Activated CD4-positive, CD25-positive, alpha-beta regulatory T cell treated with anti-CD3 and anti-CD28 coated beads, Interleukin-2, amount 50 U/mL, for 72 hours (primary cell): ENCODE results near the gene POMT2.

Source experiments
- DNase-seq: peaks from one replicate; pipeline ENCODE4 v3.0.0; 2021

Gene POMT2

DNA sequence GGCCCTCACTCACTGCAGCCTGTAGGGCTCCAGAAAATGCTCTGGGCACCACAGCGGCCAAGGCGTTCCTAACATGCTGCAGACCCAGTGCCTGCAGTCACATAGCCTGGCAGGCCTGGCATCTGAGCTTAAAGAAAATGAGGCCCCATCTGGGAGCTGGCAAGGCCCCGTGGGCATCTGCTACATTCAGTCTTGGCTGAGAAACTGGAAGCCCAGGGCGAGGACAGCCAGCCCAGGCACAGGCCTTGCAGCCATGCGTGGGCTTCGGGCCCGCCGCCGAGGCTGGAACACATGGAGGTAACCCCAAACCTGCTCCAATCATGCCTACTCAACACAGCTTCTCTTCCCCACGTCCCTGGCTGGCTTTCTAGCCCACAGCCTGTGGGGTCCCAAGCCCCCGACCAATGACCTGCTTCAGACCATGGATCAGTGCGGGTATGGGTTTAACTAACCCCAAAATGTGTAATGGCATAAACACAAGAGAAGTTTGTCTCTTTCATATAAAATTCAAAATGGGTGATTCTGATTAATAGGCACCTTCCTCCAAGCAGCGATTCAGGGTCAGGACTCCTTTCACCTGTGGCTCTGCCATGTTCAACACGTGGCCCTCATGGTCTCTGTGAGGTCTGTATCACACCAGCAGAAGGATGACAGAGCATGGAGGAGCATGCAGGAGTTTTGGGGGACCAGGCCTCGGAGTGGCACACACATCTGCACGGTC, 56.1 kb downstream of the POMT2 start:
- no peak for DNase-seq

DNA sequence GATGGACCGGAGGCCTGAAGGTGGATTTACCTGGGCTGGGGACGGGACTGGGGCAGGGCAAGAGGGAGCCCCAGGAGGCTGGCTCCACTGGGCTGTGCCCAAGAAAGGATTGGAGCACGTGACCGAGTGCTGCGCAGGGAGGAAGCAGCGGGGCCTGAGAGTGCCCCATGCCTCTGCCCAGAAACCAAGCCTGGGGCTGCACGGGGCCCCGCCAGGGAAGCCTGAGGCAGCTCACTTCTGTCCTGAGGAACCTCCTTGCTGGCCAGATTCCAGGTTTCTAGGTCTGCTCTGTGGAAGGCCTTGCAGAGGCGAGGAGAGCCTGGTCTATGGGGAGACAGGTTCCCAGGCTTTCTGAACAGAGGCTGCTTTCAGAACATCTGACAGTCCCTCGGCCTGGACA, 60.1 kb downstream of the POMT2 start:
- DNase-seq: no peak

DNA sequence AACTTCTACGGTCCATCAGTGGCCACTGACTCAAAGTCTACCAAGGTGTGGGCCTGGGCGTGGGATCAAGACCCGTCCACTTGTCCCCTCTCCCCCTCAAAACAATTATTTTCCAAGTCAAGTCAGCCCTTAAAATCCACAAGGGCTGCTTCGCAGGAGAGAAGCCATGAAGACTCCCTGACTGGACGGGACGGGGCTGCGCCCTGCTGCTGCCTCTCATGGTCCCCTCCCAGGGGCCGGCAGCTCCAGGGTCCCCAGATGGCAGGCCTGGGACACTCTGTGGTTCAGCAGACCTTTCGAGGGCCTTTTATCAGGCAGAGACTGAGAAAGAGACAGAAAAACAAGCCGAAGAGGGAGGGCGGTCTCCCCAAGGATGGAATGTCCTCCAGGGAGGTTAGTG, 60.5 kb downstream of the POMT2 start:
- DNase-seq: no peak

DNA sequence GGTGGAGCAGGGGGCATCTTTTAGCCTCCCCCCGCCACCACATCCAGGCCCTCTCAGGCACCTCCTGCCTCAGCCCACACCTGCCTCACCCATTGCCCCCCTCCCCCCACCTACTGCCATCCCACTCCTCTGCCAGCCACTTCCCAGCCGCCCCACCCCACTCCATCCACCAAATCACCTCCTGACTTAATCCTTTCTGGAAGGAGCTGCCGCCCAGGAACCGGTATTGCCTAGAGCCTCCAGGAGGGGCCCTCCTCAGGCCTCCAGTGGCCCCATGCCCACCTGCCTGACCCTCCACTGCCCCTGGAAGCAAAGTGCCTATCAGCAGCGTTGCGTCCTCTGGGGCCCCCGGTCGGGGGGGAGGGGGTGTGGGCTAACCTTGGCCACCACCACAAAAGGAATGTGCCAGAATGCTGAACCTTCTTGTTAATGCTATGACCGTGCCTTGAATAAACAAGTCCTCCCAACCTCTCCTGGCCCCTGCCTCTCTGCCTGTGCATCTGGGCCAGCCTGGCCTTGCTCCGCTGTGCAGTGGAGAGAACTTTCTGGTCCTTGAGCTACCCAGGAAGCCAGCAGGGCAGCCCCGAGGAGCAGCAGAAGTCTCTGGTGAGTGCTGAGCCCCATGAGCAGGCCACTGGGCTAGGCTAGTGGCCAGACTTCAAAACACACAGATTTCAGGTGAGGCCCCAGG, 61.5 kb downstream of the POMT2 start:
- no peak for DNase-seq

DNA sequence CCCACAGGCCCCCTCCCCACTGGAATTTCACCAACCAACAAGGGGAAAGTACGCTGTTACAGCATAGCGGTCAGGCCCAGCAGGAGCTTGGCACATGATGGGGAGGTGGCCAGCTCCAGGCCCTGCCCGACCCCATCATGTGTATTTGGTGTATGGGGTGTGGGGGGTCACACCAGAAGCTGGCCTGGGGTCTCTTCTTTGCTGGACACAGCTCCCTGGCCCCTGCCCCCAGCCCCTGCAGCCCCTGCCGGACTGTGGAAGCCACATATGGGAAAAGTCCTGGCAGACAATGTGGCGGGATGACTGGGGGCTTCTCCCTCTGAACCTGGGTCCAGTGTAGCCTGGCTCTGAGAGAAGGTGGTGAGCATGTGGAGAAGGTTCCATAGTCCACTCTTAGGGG, 62.1 kb downstream of the POMT2 start:
- DNase-seq: no peak

DNA sequence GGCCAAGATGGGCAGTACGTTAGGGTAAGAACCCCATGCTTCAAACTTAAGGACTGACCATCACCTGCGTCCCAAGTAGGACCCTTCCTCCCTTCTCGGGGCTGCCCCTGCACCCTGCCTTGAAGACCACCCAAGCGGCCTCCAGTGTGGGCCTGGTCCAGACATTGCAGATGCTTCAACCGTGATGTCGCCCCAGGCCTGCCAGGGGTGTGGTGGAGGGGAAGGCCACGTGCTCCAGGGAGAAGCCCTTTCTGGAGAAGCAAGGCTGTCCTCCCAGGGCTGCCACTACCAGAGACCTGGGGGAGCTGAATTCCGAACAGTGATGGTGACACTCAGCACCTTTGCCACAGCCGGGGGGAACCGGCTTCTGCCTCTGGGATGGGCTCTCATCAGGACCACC, 63.0 kb downstream of the POMT2 start:
- DNase-seq: no peak

DNA sequence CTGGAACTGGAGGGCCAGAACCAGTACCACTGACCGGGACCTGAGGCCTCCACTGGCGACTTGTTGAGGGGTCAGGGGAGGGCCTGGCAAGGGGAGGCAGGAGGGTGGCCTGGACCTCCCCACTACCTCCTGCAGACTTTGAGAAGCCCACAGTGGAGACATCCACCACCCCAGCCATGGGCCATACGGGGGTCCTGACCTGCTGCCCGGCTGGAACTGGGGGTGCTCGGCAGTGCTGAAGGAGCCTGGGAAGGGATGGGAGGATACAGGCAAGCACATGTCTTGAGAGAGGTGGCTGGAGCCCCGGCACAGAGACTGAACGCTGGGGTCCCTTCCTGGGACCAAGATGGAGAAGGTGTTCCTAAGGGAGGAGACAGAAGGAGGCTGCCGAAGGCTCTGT, 64.0 kb downstream of the POMT2 start:
- DNase-seq: no peak

DNA sequence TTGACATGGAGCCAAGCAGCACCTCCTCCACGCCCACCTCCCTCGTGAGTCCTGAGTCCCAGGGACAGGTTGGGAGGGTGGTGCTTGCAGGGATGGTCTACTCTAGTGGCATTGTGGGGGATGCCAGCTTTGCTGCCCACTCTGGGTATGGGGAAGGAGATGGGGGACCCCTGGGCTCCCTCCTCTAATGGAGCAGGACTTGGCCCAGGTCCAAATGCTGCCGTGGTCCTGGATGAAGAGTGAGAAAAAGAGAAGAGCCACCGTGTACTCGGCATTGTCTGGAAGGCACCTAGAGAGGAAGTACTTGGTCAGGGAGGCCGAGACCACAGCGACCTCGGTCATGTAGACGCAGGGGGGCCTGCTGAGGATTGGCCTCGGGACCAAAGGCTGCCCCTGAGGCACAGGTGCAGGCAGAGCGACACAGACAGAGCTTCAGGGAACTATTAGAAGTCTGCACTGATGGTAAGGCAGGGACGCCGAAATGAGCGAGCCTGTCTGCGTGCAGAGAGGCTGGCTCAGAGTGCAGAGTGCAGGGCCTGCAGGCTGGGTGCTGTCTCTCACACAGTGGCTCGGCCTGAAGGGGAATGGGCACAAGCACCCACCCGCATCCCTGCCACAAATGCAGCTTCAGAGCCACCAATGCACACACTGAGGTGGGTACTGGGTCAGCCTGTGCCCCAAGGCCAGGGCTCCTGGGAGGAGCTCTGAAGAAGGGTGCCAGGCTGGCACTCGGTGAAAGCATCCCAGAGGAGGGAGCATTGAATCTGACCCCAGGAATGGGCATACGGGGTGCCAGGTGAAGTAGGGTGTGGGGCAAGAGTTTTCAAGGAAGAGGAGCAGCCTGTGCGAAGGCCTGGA, 67.1 kb downstream of the POMT2 start:
- DNase-seq: no peak

DNA sequence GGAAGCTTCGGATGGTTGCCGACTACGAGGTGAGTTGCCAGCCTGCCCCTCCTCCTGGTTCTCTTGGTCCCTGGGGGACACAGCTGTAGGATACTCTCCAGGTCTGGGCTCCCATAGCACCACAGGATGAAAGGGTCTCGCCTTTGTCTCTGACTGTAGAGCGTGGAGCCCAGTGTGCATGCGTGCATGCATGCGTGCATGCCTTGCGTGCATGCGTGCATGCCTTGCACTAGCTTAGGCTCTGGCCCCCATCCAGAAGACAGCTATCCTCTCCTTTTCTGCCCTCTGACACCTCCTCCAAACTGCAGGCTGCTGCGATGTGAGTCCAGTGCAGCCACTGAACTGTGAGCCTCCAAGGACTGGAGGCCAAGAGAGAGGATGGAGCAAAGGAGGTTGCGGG, 68.8 kb downstream of the POMT2 start:
- DNase-seq: no peak

DNA sequence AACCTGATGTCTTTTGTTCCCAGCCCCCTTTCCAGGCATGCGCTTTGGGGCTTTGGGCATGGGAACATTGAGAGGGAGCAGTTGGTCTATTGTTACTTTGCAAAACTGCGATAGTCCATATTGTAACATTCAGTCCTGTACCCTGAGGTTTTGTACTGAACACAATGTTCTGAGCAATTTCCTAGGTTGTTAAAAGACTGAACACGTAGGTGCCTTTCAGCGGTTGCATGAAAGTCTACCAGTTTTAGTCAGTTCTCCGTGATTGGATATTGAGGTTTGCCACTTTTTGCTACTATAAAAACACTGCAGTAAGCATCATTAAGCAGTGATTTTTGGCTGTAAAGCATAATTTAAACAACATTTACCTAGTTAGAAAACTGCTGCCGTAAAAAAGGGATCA, 69.8 kb downstream of the POMT2 start:
- no peak for DNase-seq

DNA sequence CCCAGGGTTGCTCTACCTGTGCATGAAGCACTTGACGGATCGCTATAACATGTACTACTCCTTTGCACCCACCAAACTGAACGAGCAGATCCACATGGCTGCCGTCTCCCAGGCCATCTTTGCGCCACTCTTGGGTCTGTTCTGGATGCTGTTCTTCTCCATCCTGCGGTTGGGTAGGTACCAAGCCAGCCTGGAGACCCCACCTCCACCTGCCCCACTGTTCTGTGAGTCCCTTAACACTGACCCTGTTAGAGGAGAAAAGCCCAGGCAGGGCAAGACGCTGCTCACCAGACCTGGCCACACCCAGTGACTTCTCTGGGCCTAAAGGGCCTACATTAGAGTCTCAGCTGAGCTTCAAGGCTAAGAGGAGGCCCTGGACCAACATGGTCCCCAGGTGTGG, 71.4 kb downstream of the POMT2 start:
- DNase-seq: no peak

DNA sequence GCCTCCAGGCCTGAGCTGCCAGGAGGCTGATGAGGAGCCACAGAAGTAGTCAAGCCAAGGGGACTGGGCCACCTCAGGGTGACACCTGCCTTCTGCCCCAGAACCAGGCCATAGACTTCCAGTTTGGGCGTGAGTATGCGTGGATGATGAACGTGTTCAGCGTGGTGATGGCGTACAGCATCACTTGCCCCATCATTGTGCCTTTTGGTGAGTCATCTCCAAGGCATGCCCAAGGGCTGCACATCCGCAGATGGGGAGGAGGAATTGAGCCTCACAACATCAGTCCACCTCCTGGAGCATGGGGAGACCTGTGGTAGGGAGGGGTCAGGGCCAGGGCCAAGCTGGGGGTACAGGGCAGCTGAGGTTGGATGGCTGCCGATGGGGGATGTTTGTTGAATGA, 72.0 kb downstream of the POMT2 start:
- no peak for DNase-seq

DNA sequence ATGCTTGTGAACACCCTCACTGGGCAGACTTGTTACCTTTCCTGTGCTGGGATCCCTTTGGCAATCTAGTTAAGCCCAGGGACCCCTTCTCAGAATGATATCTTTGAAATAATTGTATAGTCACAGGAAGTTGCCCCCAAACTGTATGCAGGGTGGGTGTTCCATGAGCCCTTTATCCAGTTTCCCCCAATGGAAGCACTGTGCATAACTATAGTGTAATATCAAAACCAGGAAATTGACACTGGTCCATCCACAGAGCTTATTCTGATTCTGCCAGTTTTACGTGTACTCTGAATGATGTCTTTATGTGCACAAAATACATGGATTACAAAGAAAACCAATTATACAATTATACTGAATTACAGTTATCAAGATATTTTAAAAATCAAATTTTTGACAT, 73.9 kb downstream of the POMT2 start:
- no peak for DNase-seq

DNA sequence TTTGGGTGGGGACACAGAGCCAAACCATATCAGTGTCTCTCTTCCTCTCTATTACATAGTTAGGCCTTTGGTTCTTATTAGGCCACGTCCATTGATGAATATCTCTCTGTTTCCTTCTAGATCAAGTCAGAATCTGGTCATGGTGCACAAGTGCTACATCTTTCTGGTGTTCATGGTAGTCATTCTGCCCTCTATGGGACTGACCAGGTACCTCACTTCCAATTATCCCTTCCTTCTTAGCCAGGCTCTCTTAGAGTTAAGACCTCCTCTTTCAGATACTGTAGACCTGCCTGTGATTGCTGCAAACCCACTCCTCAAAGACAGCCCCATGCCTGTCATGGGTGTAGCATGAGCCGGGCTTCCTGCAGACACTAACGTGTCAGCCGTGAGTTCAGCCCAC, 74.9 kb downstream of the POMT2 start:
- DNase-seq: no peak

DNA sequence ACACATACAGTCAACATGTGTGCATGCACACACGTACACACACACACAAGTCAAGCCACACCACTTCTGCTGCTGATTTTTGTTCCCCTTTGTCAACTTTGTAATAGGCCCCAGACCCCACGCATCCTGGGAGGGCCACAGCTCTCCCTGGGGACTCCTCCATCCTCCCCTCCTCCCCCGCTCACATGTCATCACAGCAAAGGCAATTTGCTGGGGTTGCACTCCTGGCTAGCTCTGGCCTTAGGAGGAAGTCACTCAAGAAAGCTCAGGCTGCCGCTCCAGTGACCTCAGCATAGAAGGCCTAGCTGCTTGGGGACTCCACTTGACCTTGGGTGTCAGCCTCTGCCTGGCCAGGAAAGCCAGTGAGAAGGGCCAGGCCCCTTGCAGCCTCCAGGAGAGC, 76.8 kb downstream of the POMT2 start:
- no peak for DNase-seq

DNA sequence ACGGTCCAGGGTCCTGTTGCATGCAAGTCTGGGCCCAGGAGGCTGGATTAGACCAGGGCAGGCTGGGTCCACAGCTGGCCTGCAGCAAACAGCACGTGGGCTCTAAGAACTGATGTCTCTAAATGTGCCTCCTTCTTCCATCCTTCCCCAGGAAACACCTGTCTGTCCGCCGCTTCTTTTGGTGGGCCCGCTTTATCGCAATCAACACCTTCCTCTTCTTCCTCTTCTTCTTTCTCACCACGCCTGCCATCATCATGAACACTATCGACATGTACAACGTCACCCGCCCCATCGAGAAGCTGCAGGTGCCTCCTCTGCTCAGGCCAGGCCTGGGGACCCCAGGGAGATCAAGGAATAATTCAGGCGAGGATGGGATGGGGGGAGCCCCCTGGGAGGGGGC, 77.9 kb downstream of the POMT2 start:
- DNase-seq: no peak

DNA sequence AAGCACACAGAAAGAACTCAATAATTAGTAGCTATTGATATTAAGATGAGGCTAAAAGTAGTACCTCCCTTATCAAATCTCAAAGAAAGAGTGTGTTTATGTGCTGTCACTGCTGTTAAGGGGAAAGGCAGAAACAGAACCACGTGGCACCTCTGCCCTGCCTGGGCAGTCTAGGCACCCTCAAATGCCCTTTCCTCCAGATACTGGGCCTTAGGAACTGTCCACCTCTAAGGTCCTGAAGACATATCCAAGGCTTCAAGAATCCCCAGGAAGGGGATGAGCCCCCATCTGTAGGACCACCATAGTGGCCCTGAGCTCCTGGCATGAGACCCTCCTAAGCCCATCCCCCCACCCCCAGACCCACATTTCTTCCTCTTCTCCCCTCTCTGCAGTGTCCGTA, 78.7 kb downstream of the POMT2 start:
- no peak for DNase-seq

DNA sequence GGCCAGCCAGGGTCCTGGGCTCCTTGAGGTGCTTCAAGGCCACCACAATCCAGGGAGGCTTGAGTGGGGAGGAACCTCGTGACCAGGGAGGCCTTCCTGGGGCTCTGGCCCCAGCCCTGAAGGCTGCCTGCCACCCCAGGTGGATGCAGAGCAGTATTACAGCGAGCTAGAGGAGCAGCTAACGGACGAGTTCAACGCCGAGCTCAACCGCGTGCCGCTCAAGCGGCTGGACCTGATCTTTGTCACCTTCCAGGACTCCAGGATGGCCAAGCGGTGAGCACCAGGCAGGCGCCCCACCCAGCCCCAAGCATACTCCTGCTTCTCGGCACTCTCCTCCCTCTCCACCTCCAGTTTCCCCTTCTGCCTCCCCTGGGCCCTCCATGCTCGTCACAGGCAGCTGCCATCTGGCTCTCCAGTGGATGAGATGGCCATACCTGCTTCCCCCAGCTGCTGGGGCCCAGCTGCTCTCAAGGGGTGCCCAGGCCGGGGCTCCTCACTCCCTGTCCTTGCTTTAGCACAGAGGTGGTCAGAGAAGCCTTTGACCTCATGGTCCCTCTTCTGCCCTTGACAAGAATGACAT, 80.3 kb downstream of the POMT2 start:
- no peak for DNase-seq

DNA sequence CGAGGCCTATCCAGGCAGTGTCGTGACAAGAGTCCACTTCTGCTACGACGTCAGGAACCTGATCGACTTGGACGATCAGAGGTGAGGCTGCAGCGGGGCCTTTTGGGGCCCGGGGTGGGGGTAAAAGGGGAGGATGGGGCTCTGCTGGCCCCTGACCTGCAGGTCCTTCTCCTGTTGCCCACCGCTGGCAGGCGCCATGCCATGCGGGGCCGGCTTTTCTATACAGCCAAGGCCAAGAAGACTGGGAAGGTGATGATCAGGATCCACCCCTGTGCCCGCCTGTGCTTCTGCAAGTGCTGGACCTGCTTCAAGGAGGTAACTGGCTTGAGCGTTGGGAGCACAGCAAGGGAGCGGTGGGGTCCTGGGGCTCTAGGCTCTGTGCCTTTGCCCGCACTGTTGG, 81.3 kb downstream of the POMT2 start:
- no peak for DNase-seq

DNA sequence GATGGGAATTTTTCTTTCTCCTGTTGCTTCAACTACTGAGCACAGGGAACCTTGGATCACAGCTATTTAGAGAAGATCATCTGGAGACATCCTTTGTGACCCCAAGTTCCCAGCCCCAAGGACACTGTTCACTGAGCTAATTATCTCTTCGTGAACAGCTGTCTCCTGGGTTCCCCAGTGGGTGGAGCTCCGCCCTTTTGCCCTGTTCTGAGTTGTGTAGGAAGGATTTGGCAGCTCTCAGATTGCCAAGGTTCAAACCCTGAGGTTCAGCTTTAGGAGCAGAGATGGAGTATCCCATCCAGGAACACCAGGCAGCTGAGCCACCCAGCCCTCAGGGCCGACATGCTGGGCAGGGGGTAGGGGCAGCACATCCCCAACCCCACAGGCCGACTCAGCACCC, 81.7 kb downstream of the POMT2 start:
- no peak for DNase-seq

DNA sequence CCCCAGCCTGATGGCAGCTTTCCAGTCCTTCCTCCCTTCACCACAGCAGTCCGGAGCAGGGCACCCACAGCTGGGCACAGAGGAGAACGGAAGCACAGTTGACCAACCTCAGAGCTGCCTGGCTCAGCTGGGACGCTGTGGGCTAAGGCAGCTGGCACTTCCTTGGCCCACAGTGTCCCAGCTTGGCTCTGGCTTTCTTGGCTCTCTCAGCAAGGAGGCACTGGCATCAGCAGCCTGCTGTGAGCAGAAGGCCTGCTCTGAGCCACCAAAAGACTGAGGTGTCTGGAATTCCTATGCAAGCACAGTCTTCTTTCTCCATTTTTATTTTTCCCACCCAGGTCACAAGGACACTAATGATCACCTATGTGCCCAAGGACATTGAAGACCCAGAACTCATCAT, 82.3 kb downstream of the POMT2 start:
- DNase-seq: no peak

DNA sequence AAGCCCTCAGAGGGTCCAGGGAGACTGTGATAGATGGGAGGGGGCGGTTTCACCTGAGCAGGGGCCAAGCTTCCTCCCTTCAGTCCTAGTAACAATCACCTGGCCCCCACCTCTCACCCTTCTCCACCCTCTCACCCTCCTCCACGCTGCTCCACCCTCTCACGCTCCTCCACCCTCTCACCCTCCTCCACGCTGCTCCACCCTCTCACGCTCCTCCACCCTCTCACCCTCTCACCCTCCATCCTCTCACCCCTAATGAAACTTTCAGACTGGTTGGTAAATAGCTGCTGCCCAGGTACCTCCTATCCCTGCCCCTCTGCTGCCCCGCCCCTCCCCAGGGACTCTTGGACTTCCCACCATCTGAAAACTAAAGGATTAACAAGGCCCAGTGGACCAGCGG, 83.9 kb downstream of the POMT2 start:
- DNase-seq: no peak

DNA sequence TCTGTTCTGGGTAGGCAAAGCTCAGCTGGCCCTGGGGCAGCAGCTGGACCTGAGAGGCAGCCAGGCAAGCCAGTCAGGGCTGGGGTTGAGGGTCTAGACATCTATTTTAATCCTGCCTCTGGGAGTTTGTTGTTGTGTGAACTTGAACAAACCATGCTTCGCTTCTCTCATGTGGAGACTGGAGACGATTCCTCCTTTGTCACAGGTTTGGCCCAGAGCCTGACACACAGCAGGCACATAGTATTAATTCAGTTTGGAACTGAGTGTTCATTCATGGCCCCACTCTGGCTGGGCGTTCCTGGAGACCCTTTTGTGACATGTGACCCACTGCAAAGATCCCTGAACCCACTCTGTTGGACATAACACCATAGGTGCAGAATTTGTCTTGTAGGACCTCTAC, 89.0 kb downstream of the POMT2 start:
- no peak for DNase-seq

DNA sequence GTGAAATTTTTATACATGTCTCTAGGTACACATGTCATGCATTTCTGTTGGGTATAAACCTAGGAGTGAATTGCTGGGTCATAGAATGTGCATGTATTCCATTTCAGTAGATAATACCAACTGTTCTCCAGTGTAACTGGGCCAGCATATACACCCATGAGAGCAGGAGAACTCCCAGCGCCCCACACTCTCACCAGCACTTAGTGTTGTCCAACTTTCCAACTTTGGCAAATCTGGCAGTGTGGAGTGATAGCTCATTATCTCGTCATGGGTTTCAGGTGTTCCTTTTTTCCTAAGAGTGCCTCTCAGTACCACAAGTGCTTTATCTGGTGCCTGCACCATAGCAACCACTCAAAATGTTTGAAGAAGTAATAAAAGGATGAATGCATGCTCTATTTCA, 89.8 kb downstream of the POMT2 start:
- DNase-seq: no peak
